Left ventricle myocardium inferior (tissue), 1 donor: ENCODE results near the gene GET4. TPM values are rescaled to one million over a fixed set of nuclear protein-coding genes. Genes with fewer than 3 reads are reported as not detected.

Experiments
- DNase-seq: peaks from one replicate; pipeline ENCODE4 v3.0.0-alpha.2; 2020
- H3K27ac ChIP-seq: fragments of 200-600 bp; replicated peaks from 2 replicates; pipeline ENCODE4 v1.8.0; 2021
- H3K27me3 ChIP-seq: fragments of 200-600 bp; 2 replicates; pipeline ENCODE4 v1.8.0; 2021; ENCODE audit warnings: low read depth
- H3K36me3 ChIP-seq: fragments of 200-600 bp; 2 replicates; pipeline ENCODE4 v1.8.0; 2021
- H3K4me1 ChIP-seq: fragments of 200-600 bp; 2 replicates; pipeline ENCODE4 v1.8.0; 2021
- H3K4me3 ChIP-seq: fragments of 200-600 bp; 2 replicates; pipeline ENCODE4 v1.8.0; 2021; ENCODE audit warnings: mild to moderate bottlenecking, moderate library complexity
- H3K9me3 ChIP-seq: fragments of 200-600 bp; replicated peaks from 2 replicates; pipeline ENCODE4 v1.8.0; 2021
- intact Hi-C: fragments of 100-400 bp; cut with micrococcal nuclease; formaldehyde crosslinking; loops from one replicate; pipeline ENCODE4 v1.11.0; 2022
- total RNA-seq: library from RNA; stranded (reverse); fragmentation: NEBNext Ultra II Directional; extraction: Animal tissue kit (Norgen Biotek cat#: 25700); gene quantifications from one replicate; pipeline ENCODE4 v1.2.1, GENCODE V29; 2021
- TF ChIP-seq, protein P1 (sequence below): fragments of 200-600 bp; IDR thresholded peaks from 2 replicates; pipeline ENCODE4 v1.8.0; 2021; ENCODE audit warnings: antibody characterized with exemption, mild to moderate bottlenecking, borderline replicate concordance
- donor health status: DM: no; HTN: yes; CAD: no; lungs with severe emphysema.

GET4 gene
- total RNA-seq, 1 donor from 2014 or later = 22.9 TPM

DNA sequence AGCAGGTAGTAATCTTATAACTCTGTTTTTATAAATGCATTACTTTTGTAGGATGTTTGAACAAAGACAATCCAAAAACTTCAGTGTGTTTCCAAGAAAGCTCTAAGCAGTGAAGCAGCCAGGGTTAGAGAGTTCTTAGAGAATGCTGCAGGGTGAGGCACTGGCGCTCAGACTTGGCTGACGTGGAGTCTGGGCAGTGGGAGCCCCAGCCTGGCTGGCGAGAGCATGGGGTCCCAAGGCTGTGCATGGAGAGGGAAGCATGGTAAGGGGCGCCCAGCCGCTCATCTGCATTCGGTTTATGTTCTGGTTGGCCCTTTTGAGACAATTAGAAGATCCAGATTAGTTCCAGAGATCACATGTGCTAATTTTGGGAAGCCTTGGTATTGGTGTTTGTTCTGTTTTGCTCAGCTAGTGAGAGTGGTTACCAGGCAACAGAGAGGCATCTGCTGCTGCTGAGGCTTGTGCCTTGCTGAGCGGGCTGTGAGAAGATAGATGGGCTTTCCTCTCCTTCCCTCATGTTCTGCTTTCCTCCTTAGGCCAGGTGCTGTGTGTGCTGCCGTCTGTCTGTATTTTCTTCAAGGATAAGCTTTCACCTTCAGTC is 33.8 kb upstream of the GET4 start:
- TF ChIP-seq, protein P1, sequence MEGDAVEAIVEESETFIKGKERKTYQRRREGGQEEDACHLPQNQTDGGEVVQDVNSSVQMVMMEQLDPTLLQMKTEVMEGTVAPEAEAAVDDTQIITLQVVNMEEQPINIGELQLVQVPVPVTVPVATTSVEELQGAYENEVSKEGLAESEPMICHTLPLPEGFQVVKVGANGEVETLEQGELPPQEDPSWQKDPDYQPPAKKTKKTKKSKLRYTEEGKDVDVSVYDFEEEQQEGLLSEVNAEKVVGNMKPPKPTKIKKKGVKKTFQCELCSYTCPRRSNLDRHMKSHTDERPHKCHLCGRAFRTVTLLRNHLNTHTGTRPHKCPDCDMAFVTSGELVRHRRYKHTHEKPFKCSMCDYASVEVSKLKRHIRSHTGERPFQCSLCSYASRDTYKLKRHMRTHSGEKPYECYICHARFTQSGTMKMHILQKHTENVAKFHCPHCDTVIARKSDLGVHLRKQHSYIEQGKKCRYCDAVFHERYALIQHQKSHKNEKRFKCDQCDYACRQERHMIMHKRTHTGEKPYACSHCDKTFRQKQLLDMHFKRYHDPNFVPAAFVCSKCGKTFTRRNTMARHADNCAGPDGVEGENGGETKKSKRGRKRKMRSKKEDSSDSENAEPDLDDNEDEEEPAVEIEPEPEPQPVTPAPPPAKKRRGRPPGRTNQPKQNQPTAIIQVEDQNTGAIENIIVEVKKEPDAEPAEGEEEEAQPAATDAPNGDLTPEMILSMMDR = no peak
- no peaks in the 10 kb centered on the region for H3K9me3 ChIP-seq
- peaks cover 38% of the 10 kb centered on the region for H3K4me1 ChIP-seq
- H3K4me3 ChIP-seq = no peak overlapping the region
- no peaks in the 10 kb centered on the region for H3K27me3 ChIP-seq
- intact Hi-C loops = no loop called here
- DNase-seq = no peak
- H3K36me3 ChIP-seq = peaks cover 84% of the 10 kb centered on the region
- peak overlapping the region; percentile 64 for H3K27ac ChIP-seq

DNA sequence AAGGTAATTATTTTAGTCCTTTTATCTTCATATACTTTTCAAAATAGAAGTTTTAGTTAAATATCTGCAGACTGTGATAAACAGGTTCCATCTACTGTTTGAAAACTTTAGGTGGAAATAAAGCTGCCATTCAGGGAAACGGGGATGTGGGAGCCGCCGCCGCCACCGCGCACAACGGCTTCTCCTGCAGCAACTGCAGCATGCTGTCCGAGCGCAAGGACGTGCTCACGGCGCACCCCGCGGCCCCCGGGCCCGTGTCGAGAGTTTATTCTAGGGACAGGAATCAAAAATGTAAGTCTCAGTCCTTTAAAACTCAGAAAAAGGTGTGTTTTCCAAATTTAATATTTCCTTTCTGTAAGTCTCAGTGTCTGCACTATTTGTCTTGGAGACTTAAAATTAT is 33.1 kb upstream of the GET4 start:
- no peak for DNase-seq
- Histone ChIP-seq H3K9me3 (no peaks in the 10 kb centered on the region), H3K27me3 (no peaks in the 10 kb centered on the region), H3K27ac (peak overlapping the region; percentile 64), H3K36me3 (peaks cover 87% of the 10 kb centered on the region), H3K4me3 (no peak overlapping the region), H3K4me1 (peaks cover 31% of the 10 kb centered on the region)
- TF ChIP-seq, protein P1 = no peak
- intact Hi-C loops = no loop called here

DNA sequence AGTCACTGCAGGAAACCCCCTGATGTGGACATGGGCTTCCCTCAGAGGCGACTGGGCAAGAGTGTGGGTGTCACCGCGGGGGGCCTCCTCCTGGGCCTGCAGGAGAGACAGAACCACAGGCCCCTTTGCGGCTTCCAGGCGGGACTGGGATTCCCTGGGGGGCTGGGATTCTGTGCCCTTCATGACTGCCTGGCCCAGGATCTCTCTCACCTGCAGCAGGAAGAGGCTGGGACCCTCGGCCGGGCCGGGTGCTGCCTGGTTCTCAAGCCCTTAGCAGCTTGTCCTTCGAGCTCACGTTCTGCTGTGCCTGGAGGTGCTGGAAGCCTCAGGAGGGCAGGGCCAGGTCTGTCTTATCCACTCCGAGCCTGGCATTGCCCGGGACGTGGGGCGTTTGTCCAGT is 32.3 kb upstream of the GET4 start:
- H3K27ac ChIP-seq = no peak overlapping the region
- H3K9me3 ChIP-seq = no peaks in the 10 kb centered on the region
- no peaks in the 10 kb centered on the region for H3K27me3 ChIP-seq
- TF ChIP-seq, protein P1 = no peak
- no peak overlapping the region for H3K4me3 ChIP-seq
- peaks cover 23% of the 10 kb centered on the region for H3K4me1 ChIP-seq
- intact Hi-C loops = no loop called here
- peaks cover 91% of the 10 kb centered on the region for H3K36me3 ChIP-seq
- DNase-seq = no peak

DNA sequence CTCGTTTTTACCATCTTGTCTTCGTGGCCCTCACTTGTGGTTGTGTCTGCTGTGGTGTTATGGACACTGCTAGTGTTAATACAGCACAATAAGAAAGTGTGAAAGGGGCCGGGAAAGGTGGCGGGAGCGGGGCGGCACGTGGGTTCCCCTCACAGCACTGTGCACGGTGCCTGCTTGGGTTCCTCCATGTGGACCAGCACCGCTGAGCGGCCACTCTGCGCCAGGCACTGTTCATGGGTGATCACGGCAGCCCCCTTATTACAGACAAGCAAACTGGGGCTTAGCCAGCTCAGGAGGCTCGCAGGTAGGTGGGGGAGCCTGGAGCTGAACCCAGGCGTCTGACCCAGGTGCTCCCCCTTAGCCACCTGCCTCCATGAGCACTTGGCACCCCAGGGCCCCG is 31.8 kb upstream of the GET4 start:
- H3K27me3 ChIP-seq = no peaks in the 10 kb centered on the region
- peaks cover 20% of the 10 kb centered on the region for H3K4me1 ChIP-seq
- DNase-seq = no peak
- H3K9me3 ChIP-seq = no peaks in the 10 kb centered on the region
- no peak overlapping the region for H3K4me3 ChIP-seq
- intact Hi-C loops = no loop called here
- no peak overlapping the region for H3K27ac ChIP-seq
- peaks cover 91% of the 10 kb centered on the region for H3K36me3 ChIP-seq
- TF ChIP-seq, protein P1 = no peak

DNA sequence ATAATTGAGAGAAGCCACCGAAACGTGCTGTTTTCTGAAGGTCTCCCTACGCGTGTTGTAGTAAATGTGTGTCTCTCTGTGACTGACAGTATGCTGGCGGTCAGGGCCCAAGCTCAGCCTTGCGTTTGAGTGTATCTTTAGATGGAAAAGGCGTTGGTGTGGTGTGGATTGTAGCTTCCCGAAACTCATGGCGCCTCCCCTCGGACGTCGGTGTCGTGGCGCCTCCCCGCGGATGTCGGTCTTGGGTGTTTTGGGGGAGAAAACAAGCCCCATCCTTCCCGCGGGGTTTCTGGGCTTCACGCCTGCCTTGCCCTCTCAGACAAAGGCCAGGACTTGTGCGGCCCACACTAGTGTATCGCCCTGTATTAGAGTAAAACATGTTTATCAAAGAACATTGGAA is 31.3 kb upstream of the GET4 start:
- Histone ChIP-seq H3K4me3 (no peak overlapping the region), H3K27me3 (no peaks in the 10 kb centered on the region), H3K36me3 (peaks cover 91% of the 10 kb centered on the region), H3K27ac (no peak overlapping the region), H3K9me3 (no peaks in the 10 kb centered on the region), H3K4me1 (peaks cover 20% of the 10 kb centered on the region)
- TF ChIP-seq, protein P1 = no peak
- DNase-seq = no peak
- intact Hi-C loops = no loop called here
